HL-60 (cell line): ENCODE measurements around the gene SLC7A14.

Experiments used
- CTCF ChIP-seq: IDR thresholded peaks from one replicate; pipeline ENCODE4 v1.5.1; 2011; ENCODE audit warnings: low read length, control low read depth, inconsistent platforms; ENCODE audit not compliant: insufficient read depth
- GABPA ChIP-seq: IDR thresholded peaks from 2 replicates; pipeline ENCODE4 v1.6.1; 2012; ENCODE audit warnings: low read depth
- POLR2AphosphoS5 ChIP-seq: IDR thresholded peaks from 2 replicates; pipeline ENCODE4 v1.6.1; 2012; ENCODE audit warnings: low read depth

- TF ChIP-seq CTCF (no peak), POLR2AphosphoS5 (no peak), GABPA (no peak)
Observed at GRCh38 chr3:170467571-170468147, 118.2 kb downstream of the SLC7A14 start.
